Left colon (tissue), 2 donors: ENCODE results near the gene RAB3GAP1. TPM values are rescaled to one million over a fixed set of nuclear protein-coding genes. Genes with fewer than 3 reads are reported as not detected.
"Not testable (repeated sequence)": the region's sequence is repeated elsewhere in the genome, so short reads cannot be mapped to it uniquely, and the experiment has no call there.

ENCODE experiments used
- ATAC-seq: fragments of 200-7000 bp; cut with Tn5 transposase; one replicate; pipeline ENCODE4 v1.9.1; 2020; ENCODE audit warnings: mild to moderate bottlenecking, moderate library complexity
- DNase-seq, 2 donors: peaks; one replicate each; pipeline ENCODE4 v3.0.0-alpha.2; 2020
- intact Hi-C, 2 donors: fragments of 100-400 bp; cut with DNase I in 1 of 2; cut with micrococcal nuclease in 1 of 2; formaldehyde crosslinking; loops; one replicate each; pipeline versions ENCODE4 v1.11.2 to v1.14.0; 2022; cut with DNase I, micrococcal nuclease
- total RNA-seq, 2 donors: library from RNA; stranded (reverse); fragmentation: NEBNext Ultra II Directional; extraction: Animal tissue kit (Norgen Biotek cat#: 25700); gene quantifications; one replicate each; pipeline ENCODE4 v1.2.1, GENCODE V29; 2021
- donor health status: DM: no; HTN: no; CAD: no.
- donor health status: DM: yes; HTN: yes; CAD: no.

RAB3GAP1 gene
- total RNA-seq, 2 donors from 2014 or later: 41.1 to 42.9 TPM

- ATAC-seq (no peak), DNase-seq (no peak)
- intact Hi-C loops: no loop called here
These were observed 44.8 kb downstream of the RAB3GAP1 start for GRCh38 chr2:135096665-135097446.

GRCh38 chr2:135097532-135098231 lies 45.6 kb downstream of the RAB3GAP1 start:
- DNase-seq (no peak), ATAC-seq (no peak)
- intact Hi-C loops: no loop called here

- DNase-seq: no peak
- intact Hi-C loops: no loop called here
- ATAC-seq: peak; percentile 61
These were observed 47.9 kb downstream of the RAB3GAP1 start for GRCh38 chr2:135099802-135100483.

- ATAC-seq (no peak), DNase-seq (no peak)
- intact Hi-C loops: no loop called here
These were observed 51.8 kb downstream of the RAB3GAP1 start for GRCh38 chr2:135103843-135104242.

- DNase-seq, intact Hi-C loops: not testable (repeated sequence)
These were observed 53.6 kb downstream of the RAB3GAP1 start for GRCh38 chr2:135105513-135106316.

GRCh38 chr2:135113322-135113721 lies 61.2 kb downstream of the RAB3GAP1 start:
- no peak for DNase-seq
- intact Hi-C loops: no loop called here
- ATAC-seq: no peak

More at GRCh38 chr2:135105513-135106316, 53.6 kb downstream of the RAB3GAP1 start:
- ATAC-seq: not testable (repeated sequence)

GRCh38 chr2:135119582-135119981 lies 67.5 kb downstream of the RAB3GAP1 start:
- no peak for ATAC-seq
- intact Hi-C loops: no loop called here
- DNase-seq: no peak

- intact Hi-C loops: no loop called here
- no peak for DNase-seq
- ATAC-seq: no peak
These were observed 69.0 kb downstream of the RAB3GAP1 start for GRCh38 chr2:135121016-135121657.

GRCh38 chr2:135121658-135122039 lies 69.6 kb downstream of the RAB3GAP1 start:
- intact Hi-C loops, DNase-seq, ATAC-seq: not testable (repeated sequence)

- ATAC-seq (no peak), DNase-seq (no peak)
- intact Hi-C loops: no loop called here
These were observed 73.1 kb downstream of the RAB3GAP1 start for GRCh38 chr2:135124924-135125886.

- no peak for DNase-seq
- no peak for ATAC-seq
- intact Hi-C loops: no loop called here
These were observed 73.8 kb downstream of the RAB3GAP1 start for GRCh38 chr2:135125940-135126339.

- intact Hi-C loops: no loop called here
- ATAC-seq: no peak
- no peak for DNase-seq
These were observed 78.7 kb downstream of the RAB3GAP1 start for GRCh38 chr2:135130751-135131150.

GRCh38 chr2:135132314-135132713 lies 80.2 kb downstream of the RAB3GAP1 start:
- no peak for DNase-seq
- intact Hi-C loops: no loop called here
- ATAC-seq: no peak

- no peak for DNase-seq
- intact Hi-C loops: no loop called here
- no peak for ATAC-seq
These were observed 88.5 kb downstream of the RAB3GAP1 start for GRCh38 chr2:135140606-135141005.

GRCh38 chr2:135142323-135142722 lies 90.2 kb downstream of the RAB3GAP1 start:
- intact Hi-C loops: no loop called here
- no peak for ATAC-seq
- DNase-seq: no peak

GRCh38 chr2:135144343-135144742 lies 92.3 kb downstream of the RAB3GAP1 start:
- intact Hi-C loops: no loop called here
- ATAC-seq (peak; percentile 31), DNase-seq (no peak)

GRCh38 chr2:135149251-135149650 lies 97.2 kb downstream of the RAB3GAP1 start:
- no peak for ATAC-seq
- intact Hi-C loops: no loop called here
- DNase-seq: no peak
